HL-60 (cell line): ENCODE results near the gene OOSP3.

Experiments
- DNase-seq, 2 experiments: peaks; one replicate each; pipeline ENCODE4 v3.0.0-alpha.2; 2010 to 2020; ENCODE audit warnings: low read depth in 1 of 2, low spot score in 1 of 2
- H3K27ac ChIP-seq: fragments of 250-450 bp; sonication (Bioruptor Pico); replicated peaks from 2 replicates; pipeline ENCODE4 v1.5.1; 2020; ENCODE audit warnings: mild to moderate bottlenecking, moderate library complexity
- H3K27me3 ChIP-seq: fragments of 250-450 bp; sonication (Bioruptor Pico); 2 replicates; pipeline ENCODE4 v1.5.1; 2021; ENCODE audit warnings: mild to moderate bottlenecking, moderate library complexity; ENCODE audit not compliant: insufficient read depth, poor library complexity, severe bottlenecking
- H3K4me3 ChIP-seq: replicated peaks from 2 replicates; pipeline ENCODE4 v1.5.1; 2011; ENCODE audit warnings: mild to moderate bottlenecking, control low read depth, low read length; ENCODE audit not compliant: insufficient read depth
- CTCF ChIP-seq: IDR thresholded peaks from one replicate; pipeline ENCODE4 v1.5.1; 2011; ENCODE audit warnings: low read length, control low read depth, inconsistent platforms; ENCODE audit not compliant: insufficient read depth
- GABPA ChIP-seq: IDR thresholded peaks from 2 replicates; pipeline ENCODE4 v1.6.1; 2012; ENCODE audit warnings: low read depth
- POLR2AphosphoS5 ChIP-seq: IDR thresholded peaks from 2 replicates; pipeline ENCODE4 v1.6.1; 2012; ENCODE audit warnings: low read depth
- SPI1 ChIP-seq: IDR thresholded peaks from 2 replicates; pipeline ENCODE4 v1.6.1; 2012; ENCODE audit warnings: low read depth, mild to moderate bottlenecking, borderline replicate concordance
- TF ChIP-seq, protein P1 (sequence below): IDR thresholded peaks from 2 replicates; pipeline ENCODE4 v1.6.1; 2012; ENCODE audit warnings: low read depth; ENCODE audit not compliant: insufficient replicate concordance

Gene OOSP3

GRCh38 chr11:59898046-59898445 is 19.5 kb downstream of the OOSP3 start:
- DNase-seq, result no peak
- TF ChIP-seq GABPA (no peak), CTCF (no peak), SPI1 (no peak), POLR2AphosphoS5 (no peak)
- TF ChIP-seq, protein P1, sequence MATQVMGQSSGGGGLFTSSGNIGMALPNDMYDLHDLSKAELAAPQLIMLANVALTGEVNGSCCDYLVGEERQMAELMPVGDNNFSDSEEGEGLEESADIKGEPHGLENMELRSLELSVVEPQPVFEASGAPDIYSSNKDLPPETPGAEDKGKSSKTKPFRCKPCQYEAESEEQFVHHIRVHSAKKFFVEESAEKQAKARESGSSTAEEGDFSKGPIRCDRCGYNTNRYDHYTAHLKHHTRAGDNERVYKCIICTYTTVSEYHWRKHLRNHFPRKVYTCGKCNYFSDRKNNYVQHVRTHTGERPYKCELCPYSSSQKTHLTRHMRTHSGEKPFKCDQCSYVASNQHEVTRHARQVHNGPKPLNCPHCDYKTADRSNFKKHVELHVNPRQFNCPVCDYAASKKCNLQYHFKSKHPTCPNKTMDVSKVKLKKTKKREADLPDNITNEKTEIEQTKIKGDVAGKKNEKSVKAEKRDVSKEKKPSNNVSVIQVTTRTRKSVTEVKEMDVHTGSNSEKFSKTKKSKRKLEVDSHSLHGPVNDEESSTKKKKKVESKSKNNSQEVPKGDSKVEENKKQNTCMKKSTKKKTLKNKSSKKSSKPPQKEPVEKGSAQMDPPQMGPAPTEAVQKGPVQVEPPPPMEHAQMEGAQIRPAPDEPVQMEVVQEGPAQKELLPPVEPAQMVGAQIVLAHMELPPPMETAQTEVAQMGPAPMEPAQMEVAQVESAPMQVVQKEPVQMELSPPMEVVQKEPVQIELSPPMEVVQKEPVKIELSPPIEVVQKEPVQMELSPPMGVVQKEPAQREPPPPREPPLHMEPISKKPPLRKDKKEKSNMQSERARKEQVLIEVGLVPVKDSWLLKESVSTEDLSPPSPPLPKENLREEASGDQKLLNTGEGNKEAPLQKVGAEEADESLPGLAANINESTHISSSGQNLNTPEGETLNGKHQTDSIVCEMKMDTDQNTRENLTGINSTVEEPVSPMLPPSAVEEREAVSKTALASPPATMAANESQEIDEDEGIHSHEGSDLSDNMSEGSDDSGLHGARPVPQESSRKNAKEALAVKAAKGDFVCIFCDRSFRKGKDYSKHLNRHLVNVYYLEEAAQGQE, result no peak
- H3K4me3 ChIP-seq, result no peak overlapping the region
- H3K27me3 ChIP-seq, result no peaks in the 10 kb centered on the region
- no peak overlapping the region for H3K27ac ChIP-seq

DNA sequence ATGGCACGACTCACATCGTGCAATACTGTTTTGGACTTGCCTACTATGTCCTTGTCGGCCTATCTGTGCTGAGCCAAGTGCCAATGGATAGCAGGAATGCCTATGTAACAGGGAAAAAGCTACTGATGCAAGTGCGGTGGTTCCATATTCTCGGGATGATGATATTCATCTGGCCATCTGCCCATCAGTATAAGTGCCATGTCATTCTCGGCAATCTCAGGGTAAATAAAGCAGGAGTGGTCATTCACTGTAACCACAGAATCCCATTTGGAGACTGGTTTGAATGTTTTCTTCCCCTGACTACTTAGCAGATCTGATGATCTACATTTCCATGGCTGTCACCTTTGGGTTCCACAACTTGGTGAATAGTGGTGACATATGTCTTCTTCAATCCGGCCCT is 20.1 kb downstream of the OOSP3 start:
- no peaks in the 10 kb centered on the region for H3K27me3 ChIP-seq
- no peak overlapping the region for H3K27ac ChIP-seq
- no peak overlapping the region for H3K4me3 ChIP-seq
- no peak for TF ChIP-seq GABPA
- TF ChIP-seq POLR2AphosphoS5, result no peak
- TF ChIP-seq, protein P1, result no peak
- no peak for TF ChIP-seq CTCF
- TF ChIP-seq SPI1, result no peak
- no peak for DNase-seq

DNA sequence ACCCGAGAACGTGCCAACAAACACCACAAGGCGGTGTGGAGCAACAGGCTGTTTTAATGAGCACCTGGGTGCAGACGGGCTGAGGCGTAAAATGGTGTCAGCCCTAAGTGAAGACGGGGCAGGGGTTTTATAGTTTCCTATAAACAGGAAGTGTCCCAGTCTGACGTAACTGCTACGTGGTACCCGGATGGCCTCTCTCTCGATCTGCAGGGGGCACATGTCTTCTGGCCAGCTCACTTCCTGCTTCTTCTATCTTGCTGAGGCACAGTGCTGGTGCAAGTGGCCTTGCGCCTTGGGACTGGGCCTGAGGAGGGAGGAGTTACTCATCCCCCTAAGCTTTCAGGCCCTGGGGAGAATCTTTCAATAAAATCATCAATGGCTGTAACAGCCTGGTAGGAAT is 20.9 kb downstream of the OOSP3 start:
- TF ChIP-seq SPI1, result peak; percentile 57; the same call in 1 of the 2 replicates
- no peak for TF ChIP-seq POLR2AphosphoS5
- DNase-seq, result peak in 1 of 2 experiments; percentile 51
- Histone ChIP-seq H3K27me3 (no peaks in the 10 kb centered on the region), H3K4me3 (no peak overlapping the region), H3K27ac (no peak overlapping the region)

- Histone ChIP-seq H3K4me3 (no peak overlapping the region), H3K27ac (no peak overlapping the region)
- DNase-seq, result no peak
These were observed 22.0 kb downstream of the OOSP3 start for GRCh38 chr11:59900366-59901126.

More at GRCh38 chr11:59900366-59901126, 22.0 kb downstream of the OOSP3 start:
- TF ChIP-seq, protein P1, result no peak
- no peak for TF ChIP-seq CTCF
- TF ChIP-seq GABPA, result no peak
- TF ChIP-seq SPI1, result no peak
- no peak for TF ChIP-seq POLR2AphosphoS5
- H3K27me3 ChIP-seq, result no peaks in the 10 kb centered on the region
